Stimulated activated CD4-positive, alpha-beta T cell treated with anti-CD3 and anti-CD28 coated beads, Interleukin-1b, Interleukin-23, amount 100 ng/mL, for 48 hours (primary cell): ENCODE results near the gene RPL13.

Experiments used
- DNase-seq: peaks from one replicate; pipeline ENCODE4 v3.0.0-alpha.2; 2020

RPL13 gene

DNA sequence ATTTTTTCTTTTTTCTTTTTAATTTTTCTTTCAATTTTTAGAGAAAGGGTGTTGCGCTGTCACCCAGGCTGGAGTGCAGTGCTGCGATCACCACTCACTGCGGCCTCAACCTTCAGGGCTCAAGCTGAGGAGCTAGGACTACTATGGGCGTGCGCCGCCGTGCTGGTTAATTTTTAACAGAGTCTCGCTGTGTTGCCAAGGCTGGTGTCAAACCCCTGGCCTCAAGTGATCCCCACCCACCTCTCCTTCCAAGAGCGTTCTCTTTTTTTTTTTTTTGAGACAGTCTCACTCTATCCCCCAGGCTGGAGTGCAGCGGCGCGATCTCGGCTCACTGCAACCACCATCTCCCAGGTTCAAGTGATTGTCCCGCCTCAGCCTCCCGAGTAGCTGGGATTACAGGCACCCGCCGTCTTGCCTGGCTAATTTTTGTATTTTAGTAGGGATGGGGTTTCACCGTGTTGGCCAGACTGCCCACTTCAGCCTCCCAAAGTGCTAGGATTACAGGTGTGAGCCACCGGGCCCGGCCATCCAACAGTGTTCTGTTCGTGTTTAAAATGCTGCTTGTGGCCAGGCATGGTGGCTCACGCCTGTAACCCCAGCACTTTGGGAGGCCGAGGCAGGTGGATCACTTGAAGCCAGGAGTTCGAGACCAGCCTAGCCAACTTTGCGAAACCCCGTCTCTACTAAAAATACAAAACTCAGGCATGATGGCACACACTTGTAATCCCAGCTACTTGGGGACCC lies 14.5 kb upstream of the RPL13 start:
- no peak for DNase-seq

DNA sequence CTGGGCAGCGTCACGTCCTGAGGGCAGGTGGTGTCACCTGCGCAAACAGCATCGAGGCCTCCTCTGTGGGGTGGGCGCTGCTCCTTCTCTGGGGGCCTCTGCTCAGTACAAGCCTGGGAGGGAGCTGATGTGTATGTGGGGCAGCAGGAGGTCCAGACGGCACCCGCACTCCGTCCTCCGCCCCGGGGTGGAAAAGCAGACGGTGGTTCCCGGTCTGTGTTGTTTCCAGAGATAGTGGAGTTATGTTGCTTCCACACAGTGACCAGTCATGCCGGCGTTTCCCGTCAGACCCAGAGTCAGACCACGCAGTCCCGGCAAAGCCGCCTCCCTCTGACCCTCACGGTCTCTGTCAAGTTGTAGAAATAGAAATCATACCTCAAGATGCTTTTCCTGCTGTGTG lies 13.7 kb upstream of the RPL13 start:
- DNase-seq, result no peak

DNA sequence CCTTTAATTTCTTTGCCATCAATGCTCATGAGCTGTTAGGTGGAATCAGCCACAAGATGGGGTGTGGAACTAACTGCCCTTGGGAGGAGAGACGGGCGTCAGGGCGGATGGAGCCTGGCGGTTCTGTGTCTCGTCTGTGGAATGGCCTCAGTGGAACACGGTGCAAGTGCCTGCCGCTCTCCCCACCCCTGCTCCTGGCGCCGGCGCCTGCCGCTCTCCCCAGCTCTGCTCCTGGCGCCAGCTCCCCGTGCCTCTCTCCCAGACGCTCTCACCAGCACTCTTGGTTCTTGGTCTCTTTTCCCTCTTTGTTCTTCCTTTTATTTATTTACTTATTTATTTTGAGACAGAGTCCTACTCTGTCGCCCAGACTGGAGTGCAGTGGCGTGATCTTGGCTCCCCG lies 13.2 kb upstream of the RPL13 start:
- DNase-seq, result no peak

DNA sequence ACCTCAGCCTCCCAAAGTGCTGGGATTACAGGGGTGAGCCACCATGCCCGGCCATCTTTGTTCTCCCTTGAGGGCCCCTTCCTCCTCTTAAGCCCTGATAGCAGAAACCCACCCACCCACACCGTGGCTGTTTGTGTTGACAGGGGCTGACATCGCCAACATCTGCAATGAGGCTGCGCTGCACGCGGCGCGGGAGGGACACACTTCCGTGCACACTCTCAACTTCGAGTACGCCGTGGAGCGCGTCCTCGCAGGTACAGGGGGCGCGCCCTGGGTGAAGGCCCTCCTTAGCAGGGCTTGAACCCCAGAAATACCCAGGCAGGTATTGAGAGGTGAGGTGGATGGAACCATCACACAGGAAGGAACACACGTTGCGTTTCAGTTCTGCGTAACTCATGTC lies 12.6 kb upstream of the RPL13 start:
- no peak for DNase-seq

DNA sequence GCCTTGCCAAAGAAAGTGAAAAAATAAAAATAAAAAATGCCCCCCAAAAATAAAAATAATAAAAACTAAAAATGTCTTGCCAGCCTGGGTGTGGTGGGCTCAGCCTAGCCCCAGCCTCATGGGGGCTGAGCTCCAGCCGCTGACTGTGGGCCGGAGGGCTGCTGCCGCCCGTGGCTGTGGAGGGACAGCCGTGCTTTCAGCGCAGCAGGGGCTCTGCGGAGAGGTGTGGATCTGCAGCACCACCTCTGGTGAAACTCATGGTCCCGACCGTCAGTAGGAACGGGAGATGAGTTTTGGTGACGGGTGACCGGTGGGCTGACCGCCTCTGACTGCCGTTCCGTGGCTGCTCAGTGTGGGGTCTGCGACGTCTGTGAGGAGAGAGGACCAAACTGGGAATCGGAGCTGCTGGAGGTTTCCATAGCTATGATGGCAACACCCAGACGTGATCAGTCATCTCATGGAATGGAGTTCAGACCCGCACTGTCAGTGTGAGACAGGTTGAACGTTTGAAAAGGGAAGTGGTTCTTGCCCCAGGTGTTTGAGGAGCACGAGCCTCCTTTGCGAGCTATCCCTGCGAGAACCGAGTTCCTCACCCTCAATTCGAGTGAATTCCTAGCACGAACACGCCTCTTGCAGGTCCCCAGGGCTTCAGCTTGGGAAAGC lies 12.0 kb upstream of the RPL13 start:
- DNase-seq, result no peak

DNA sequence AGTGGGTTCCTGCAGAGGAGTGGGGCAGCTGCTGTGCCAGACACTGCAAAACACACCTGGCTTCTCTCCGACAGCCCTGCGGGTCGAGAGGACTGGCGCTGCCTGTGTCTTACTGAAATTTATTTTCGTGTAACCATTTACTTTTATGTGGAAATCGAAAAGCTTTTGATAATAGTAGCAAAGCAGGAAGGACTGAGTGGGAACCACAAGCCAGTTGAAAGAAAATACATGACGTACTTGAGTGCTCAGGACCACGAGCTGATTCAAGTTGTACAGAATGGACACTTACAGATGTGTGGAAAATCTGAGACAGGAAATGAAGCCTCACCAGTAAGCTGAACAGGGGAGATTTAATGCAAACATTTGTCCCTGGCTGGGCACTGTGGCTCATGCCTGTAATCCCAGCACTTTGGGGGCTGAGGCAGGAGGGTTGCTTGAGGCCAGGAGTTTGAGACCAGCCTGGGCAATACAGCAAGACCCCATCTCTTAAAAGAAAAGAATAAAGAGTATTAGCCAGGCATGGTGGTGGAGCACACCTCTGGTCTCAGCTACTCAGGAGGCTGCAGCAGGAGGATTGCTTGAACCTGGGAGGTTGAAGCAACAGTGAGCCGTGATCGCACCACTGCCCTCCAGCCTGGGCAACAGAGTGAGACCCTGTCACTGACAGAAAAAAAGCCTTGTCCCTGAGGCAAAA lies 11.3 kb upstream of the RPL13 start:
- no peak for DNase-seq

DNA sequence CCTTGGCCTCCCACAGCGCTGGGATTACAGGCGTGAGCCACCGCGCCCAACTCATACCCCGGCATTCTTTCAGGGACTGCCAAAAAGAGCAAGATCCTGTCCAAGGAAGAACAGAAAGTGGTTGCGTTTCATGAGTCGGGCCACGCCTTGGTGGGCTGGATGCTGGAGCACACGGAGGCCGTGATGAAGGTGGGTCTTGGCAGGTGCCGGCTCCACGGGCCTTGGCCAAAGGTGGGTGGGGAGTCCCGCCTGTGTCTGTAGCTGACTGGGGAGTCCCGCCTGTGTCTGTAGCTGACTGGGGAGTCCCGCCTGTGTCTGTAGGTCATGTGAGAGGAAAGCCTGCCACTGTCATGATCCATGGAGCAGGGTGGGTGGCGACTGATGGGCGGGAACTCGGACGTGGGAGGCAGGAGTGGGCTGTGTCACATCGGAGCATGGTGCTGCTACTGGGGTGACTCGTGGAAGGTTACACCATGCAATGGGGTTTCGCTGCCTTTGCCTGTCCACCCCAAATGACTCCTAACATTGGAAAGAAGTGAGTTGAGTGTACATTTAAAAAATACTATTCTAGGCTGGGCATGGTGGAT lies 10.0 kb upstream of the RPL13 start:
- no peak for DNase-seq

DNA sequence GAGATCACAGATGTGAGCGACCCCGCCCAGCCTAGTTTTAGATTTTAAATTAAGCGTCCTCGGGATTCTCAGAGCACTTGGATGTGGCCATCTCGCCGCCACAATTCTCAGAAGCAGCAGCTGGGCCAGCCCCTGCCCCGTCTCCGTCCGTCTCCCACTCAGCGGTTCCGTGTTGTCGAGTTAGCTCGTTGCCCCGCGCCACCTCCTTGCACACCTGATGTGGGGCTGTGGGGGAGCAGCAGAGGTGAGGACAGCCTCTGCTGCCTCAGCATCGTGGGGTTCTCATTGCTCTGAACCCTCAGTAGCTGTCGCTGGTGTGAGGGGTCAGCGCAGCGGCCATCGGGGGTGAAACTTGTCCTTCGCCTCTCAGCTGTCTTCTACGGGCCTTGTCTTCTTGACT lies 8.2 kb upstream of the RPL13 start:
- no peak for DNase-seq

DNA sequence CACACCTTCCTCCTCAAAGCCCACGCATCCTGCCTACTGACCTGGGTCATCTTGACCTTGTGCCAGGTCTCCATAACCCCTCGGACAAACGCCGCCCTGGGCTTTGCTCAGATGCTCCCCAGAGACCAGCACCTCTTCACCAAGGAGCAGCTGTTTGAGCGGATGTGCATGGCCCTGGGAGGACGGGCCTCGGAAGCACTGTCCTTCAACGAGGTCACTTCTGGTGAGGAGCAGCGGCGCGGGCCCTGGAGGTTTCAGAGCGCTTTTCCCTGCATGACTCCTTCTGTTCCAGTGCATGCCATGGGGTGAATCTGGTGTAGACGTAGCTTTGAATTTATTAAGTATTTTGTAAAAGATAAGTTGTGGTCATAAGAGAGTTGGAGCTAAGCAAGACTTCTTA lies 7.6 kb upstream of the RPL13 start:
- DNase-seq, result no peak

DNA sequence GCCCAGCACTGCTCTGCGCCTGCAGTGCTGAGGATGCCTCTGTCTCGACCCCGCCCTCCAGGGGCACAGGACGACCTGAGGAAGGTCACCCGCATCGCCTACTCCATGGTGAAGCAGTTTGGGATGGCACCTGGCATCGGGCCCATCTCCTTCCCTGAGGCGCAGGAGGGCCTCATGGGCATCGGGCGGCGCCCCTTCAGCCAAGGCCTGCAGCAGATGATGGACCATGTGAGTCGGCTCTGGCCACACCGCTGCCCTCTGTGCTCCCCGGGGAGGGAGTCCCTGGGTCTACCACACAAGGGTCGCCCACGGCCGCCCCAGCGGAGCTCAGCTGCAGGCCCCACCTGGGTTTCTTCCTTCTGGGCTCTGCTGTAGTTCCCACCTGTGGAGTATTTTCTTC lies 6.7 kb upstream of the RPL13 start:
- no peak for DNase-seq

DNA sequence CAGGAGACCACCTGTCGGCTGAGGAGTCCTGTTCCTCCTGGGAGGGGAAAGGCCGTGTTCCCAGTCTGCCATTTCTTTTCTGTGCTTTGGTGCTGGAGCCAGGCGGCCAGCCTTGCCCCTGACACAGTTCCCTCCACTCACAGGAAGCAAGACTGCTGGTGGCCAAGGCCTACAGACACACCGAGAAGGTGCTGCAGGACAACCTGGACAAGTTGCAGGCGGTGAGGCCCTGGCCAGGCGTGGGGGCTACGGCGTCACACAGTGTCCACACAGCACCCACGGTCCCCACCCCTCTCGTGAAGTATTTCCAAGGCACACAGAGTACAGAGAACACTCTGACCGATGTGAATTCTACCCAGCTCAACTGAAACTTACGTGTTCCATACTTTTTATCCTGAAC lies 6.1 kb upstream of the RPL13 start:
- DNase-seq, result no peak

DNA sequence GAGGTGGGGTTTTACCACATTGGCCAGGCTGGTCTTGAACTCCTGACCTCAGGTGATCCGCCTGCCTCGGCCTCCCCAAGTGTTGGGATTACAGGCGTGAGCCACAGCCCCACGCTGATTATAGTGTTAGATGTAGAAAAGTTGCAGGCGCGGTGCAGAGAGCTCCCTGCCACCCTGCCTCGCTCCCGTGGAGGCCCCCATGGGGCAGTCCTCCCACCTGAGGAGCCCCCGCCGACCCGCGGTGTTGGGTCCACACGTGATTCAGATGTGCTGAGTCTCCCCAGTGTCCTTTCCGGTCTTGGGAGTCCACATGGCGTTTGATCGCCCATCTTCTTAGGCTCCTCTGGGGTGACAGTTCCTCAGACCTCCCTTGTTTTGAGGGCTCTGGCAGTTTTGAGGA lies 5.2 kb upstream of the RPL13 start:
- no peak for DNase-seq

DNA sequence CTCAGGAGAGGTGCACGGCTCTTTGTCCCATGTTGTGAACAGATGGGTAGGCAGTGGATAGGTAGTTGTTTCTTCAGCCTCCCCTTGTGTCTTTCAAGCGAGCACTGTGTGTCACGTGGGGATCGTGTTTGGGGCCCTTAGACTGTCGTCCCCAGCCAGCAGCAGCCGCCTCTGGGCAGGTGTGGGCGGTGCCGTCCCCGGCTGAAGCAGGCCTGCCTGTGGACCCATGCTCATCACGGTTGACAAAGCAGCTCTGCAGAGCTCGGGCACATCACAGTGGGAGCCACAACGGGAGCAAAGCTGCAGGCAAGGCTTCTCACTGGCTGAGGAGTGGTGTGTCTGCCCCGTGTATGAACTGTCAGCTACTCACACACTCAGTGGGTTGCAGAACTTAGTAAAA lies 4.7 kb upstream of the RPL13 start:
- DNase-seq, result no peak

DNA sequence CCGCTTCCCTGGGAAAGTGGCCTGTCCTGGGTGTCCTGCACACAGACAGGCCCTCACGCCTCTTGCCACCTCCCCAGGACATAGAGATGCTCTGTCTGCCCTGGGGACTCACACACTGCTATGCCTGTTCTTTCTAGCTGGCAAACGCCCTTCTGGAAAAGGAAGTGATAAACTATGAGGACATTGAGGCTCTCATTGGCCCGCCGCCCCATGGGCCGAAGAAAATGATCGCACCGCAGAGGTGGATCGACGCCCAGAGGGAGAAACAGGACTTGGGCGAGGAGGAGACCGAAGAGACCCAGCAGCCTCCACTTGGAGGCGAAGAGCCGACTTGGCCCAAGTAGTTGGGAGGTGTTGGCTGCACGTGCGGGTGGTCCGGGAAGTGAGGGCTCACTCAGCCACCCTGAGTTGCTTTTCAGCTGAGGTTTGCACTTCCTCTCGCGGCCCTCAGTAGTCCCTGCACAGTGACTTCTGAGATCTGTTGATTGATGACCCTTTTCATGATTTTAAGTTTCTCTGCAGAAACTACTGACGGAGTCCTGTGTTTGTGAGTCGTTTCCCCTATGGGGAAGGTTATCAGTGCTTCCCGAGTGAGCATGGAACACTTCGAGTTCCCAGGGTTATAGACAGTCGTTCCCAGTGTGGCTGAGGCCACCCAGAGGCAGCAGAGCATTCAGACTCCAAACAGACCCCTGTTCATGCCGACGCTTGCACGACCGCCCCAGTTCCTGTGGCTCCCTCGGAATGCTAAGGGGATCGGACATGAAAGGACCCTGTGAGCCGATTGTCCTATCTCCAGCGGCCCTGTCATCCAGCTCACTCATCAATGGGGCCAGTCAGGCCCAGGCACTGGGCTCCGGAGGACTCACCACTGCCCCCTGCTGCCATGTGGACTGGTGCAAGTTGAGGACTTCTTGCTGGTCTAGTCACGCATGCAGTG lies 3.5 kb upstream of the RPL13 start:
- DNase-seq, result peak; percentile 84

DNA sequence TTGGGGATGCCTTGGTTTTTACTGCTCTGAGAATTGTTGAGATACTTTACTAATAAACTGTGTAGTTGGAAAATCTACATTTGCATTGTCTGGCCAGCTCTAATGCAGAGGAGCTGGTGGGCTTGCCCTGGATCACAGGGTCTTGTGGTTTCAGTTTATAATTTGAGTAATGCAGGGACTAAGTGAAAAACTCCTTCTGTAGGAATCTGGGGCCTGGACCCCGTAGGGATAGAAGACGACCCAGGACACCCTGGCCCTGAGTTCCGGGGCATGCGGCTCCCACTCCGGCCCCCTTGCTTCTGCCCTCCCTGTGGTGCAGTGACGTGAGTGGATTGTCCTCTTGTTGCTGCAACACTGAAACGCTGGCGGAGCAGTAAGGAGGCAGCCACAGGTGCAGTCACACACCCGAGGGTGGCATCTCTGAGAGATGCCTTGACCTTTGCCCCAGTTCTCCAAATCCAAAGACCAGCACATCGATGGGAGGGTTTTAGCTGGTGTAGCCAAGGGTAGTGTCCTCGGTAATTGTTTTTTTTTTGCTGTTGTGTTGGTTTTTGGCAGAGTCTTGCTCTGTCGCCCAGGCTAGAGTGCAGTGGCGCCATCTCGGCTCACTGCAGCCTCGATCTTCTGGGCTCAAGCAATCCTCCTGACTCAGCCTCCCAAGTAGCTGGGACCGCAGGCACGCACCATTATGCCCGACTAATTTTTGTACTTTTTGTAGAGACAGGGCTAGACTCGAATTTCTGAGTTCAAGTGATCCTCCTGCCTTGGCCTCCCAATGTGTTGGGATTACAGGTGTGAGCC lies 2.6 kb upstream of the RPL13 start:
- no peak for DNase-seq

DNA sequence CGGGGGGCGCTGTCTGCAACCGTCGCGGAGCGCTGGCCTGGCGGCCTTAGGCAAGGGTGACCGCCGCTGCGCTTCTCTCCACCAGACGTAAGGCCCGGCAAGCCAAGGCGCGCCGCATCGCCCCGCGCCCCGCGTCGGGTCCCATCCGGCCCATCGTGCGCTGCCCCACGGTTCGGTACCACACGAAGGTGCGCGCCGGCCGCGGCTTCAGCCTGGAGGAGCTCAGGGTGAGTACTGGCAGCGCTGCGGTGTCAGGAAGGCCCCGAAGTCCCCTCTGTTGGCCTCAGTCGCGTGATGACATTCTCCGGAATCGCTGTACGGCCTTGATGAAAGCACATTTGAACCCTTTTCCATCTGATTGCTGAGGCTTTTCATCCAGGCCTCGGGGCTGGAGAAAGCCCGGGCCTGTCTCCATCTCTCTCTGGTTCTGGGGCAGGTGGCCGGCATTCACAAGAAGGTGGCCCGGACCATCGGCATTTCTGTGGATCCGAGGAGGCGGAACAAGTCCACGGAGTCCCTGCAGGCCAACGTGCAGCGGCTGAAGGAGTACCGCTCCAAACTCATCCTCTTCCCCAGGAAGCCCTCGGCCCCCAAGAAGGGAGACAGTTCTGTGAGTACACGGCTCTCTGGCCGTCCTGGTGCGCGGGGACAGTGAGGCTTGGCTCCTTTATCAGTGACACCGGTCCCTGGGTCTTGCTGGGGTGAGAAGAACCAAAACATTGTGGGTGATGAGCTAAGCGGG lies 831 bp downstream of the RPL13 start:
- DNase-seq, result no peak

DNA sequence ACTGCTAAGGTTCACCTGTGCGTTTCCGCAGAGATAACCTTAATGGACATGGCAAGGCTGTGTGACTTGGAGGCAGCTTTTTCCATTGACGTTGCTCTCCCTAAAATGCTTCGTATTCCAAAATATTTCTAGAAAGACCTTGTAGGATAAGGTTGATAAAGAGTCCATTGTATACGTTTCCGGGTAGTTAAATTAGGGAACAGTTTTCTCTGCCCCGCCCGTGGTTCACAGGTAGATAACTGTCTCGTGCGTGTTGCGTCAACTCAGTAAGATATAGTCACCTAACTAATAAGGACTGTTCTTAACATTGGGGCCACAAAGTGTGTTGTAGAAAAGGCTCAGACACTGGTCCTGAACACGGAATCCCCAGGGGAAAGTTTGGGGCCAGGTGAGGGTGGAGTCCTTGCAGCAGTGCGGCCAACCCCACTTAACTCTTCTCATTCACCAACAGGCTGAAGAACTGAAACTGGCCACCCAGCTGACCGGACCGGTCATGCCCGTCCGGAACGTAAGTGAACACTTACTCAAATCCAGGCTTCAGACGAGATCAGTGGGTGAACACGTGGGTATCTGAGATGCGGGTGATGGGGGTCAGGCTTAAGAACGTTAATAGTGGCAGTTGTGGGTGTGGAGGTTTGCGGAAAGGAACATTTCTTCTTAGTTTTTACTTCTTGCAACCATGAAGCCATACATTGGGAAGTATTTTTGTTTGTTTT lies 1.6 kb downstream of the RPL13 start:
- no peak for DNase-seq

DNA sequence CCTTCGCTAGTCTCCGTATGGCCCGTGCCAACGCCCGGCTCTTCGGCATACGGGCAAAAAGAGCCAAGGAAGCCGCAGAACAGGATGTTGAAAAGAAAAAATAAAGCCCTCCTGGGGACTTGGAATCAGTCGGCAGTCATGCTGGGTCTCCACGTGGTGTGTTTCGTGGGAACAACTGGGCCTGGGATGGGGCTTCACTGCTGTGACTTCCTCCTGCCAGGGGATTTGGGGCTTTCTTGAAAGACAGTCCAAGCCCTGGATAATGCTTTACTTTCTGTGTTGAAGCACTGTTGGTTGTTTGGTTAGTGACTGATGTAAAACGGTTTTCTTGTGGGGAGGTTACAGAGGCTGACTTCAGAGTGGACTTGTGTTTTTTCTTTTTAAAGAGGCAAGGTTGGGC lies 2.5 kb downstream of the RPL13 start:
- DNase-seq, result no peak

DNA sequence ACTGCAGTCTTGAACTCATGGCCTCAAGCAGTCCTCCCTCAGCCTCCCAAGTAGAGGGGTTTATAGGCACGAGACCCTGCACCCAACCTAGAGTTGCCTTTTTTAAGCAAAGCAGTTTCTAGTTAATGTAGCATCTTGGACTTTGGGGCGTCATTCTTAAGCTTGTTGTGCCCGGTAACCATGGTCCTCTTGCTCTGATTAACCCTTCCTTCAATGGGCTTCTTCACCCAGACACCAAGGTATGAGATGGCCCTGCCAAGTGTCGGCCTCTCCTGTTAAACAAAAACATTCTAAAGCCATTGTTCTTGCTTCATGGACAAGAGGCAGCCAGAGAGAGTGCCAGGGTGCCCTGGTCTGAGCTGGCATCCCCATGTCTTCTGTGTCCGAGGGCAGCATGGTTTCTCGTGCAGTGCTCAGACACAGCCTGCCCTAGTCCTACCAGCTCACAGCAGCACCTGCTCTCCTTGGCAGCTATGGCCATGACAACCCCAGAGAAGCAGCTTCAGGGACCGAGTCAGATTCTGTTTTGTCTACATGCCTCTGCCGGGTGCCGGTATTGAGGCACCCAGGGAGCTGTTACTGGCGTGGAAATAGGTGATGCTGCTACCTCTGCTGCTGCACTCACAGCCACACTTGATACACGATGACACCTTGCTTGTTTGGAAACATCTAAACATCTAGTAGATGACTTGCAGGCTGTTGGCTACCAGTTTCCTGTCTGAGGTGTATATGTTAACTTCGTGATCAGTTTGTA lies 3.3 kb downstream of the RPL13 start:
- peak; percentile 37 for DNase-seq
